Peyer's patch (tissue), 4 donors: ENCODE results near the gene SLC16A1.

ENCODE experiments used
- POLR2A ChIP-seq, 2 donors: fragments of 450-650 bp; IDR thresholded peaks; one replicate each; pipeline ENCODE4 v1.5.1; 2017; ENCODE audit warnings: antibody characterized with exemption in 2 of 2, mild to moderate bottlenecking in 2 of 2, moderate library complexity in 2 of 2
- TF ChIP-seq, protein P1 (sequence below), 6 experiments: fragments of 450-650 bp in 4 of 6; fragments of 200-600 bp in 2 of 6; sonication (generic) in 1 of 6; IDR thresholded peaks; one replicate each; pipeline ENCODE4 v1.5.1; 2017 to 2019; ENCODE audit warnings: antibody characterized with exemption in 6 of 6, mild to moderate bottlenecking in 3 of 6, moderate library complexity in 1 of 6

DNA sequence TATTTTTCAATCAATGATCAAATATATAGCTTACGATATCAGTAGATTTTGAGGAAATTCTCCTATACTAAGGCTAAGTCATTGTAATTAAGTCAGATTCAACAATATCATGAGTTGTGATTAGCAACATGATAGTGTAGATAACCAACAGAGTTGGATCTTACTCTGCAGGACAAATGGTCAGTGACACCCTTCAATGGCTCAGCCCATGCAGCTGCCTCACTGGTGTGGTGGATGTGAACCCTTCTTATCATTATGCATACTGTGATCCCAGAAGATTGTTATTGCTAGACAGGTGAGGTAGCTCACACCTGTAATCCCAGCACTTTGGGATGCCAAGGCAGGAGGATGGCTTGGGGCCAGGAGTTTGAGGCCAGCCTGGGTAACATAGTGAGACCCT, 5.6 kb downstream of the SLC16A1 start:
- TF ChIP-seq, protein P1, sequence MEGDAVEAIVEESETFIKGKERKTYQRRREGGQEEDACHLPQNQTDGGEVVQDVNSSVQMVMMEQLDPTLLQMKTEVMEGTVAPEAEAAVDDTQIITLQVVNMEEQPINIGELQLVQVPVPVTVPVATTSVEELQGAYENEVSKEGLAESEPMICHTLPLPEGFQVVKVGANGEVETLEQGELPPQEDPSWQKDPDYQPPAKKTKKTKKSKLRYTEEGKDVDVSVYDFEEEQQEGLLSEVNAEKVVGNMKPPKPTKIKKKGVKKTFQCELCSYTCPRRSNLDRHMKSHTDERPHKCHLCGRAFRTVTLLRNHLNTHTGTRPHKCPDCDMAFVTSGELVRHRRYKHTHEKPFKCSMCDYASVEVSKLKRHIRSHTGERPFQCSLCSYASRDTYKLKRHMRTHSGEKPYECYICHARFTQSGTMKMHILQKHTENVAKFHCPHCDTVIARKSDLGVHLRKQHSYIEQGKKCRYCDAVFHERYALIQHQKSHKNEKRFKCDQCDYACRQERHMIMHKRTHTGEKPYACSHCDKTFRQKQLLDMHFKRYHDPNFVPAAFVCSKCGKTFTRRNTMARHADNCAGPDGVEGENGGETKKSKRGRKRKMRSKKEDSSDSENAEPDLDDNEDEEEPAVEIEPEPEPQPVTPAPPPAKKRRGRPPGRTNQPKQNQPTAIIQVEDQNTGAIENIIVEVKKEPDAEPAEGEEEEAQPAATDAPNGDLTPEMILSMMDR (IDR thresholded peaks at IDR 0.05) = no peak
- TF ChIP-seq POLR2A (IDR thresholded peaks at IDR 0.05) = no peak
